ENCODE results near the gene GNB1L. TPM values are rescaled to one million over a fixed set of nuclear protein-coding genes. Genes with fewer than 3 reads are reported as not detected.

The GNB1L gene
- total and polyA plus RNA-seq, 2 experiments from 2014 or later = 3.5 to 5.5 TPM

DNA sequence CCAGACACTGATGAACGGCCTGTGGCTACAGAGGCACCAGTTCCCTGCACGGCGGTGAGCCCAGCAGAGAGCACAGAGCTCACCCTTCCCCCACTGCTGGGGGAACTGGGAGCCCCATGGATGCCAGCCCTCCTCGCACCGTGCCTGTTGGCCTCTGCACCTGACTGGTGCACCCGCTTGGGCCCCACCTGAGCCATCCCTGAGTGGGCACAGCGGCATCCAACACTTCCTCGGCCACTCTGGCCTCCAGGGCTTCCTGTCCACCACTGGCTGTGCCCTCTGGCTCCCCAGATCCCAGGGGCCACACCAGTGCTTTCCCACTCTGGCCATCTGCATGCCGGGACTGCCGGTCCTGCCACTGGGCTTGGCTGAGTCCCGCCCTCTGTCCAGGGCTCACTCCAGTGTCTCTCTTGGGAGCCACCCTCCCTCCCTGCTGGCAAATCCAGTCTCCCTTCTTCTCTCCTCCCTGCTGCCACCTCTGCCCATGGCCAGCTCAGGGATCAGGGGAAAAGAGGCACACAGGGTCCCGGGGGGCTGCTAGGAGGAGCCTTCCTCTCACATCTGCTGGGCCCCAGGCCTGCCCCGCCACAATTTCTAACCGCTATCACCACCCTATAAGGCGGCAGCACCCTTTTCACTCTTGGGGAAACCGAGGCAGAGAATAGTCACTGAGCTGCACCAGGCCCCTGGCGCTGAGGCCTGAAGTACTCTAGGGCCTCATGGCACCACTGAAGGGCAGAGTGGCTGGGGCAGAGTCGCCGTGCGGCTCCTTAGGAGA lies 33.0 kb downstream of the GNB1L start:
- no peaks in the 10 kb centered on the region for H3K36me3 ChIP-seq
- H3K4me3 ChIP-seq = no peak overlapping the region
- no peak for DNase-seq (ENCODE audit: low read depth in 1 of 2, low spot score in 1 of 2)
- no peaks in the 10 kb centered on the region for H3K4me1 ChIP-seq (ENCODE audit: low read depth)
- TF ChIP-seq, protein P1, sequence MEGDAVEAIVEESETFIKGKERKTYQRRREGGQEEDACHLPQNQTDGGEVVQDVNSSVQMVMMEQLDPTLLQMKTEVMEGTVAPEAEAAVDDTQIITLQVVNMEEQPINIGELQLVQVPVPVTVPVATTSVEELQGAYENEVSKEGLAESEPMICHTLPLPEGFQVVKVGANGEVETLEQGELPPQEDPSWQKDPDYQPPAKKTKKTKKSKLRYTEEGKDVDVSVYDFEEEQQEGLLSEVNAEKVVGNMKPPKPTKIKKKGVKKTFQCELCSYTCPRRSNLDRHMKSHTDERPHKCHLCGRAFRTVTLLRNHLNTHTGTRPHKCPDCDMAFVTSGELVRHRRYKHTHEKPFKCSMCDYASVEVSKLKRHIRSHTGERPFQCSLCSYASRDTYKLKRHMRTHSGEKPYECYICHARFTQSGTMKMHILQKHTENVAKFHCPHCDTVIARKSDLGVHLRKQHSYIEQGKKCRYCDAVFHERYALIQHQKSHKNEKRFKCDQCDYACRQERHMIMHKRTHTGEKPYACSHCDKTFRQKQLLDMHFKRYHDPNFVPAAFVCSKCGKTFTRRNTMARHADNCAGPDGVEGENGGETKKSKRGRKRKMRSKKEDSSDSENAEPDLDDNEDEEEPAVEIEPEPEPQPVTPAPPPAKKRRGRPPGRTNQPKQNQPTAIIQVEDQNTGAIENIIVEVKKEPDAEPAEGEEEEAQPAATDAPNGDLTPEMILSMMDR (IDR thresholded peaks at IDR 0.05; ENCODE audit: low read depth, low read length) = no peak
- no peaks in the 10 kb centered on the region for H3K27me3 ChIP-seq
- H3K27ac ChIP-seq = no peak overlapping the region
- no peaks in the 10 kb centered on the region for H3K9me3 ChIP-seq (ENCODE audit: low read depth)

DNA sequence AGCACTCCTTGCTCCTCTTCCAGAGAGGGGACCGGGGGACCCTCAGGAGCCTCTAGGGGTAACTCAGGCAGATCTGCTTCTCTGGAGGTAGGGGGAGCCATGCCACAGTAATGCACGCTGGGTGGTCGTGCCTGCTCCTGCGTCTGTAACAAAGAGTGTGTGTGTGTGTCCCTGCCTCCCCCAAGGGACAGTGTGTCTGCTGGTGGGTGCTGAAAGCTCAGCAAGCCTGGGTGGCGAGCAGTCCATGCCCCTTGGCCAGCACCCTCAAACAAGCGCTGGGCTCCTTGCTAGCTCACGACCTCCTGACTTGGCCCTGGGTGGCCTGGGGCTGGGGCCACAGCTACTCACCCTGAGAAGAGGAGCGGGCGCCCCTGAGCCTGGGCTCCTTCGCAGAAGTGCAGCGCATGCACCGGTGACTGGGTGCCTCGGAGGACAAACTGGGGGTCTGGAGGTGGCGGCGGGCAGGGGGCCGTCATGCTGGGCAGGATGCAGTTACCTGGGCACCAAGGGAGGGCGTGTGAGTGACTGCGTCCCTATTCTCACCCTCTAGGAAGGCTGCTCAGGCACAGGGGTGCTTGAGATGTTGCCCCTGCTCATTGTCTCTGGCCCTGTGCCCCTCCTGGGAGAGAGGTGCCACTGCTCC lies 33.7 kb downstream of the GNB1L start:
- no peaks in the 10 kb centered on the region for H3K4me1 ChIP-seq (ENCODE audit: low read depth)
- H3K27me3 ChIP-seq = no peaks in the 10 kb centered on the region
- TF ChIP-seq, protein P1 (IDR thresholded peaks at IDR 0.05; ENCODE audit: low read depth, low read length) = no peak
- H3K4me3 ChIP-seq = no peak overlapping the region
- DNase-seq (ENCODE audit: low read depth in 1 of 2, low spot score in 1 of 2) = no peak
- H3K36me3 ChIP-seq = no peaks in the 10 kb centered on the region
- no peak overlapping the region for H3K27ac ChIP-seq
- no peaks in the 10 kb centered on the region for H3K9me3 ChIP-seq (ENCODE audit: low read depth)

DNA sequence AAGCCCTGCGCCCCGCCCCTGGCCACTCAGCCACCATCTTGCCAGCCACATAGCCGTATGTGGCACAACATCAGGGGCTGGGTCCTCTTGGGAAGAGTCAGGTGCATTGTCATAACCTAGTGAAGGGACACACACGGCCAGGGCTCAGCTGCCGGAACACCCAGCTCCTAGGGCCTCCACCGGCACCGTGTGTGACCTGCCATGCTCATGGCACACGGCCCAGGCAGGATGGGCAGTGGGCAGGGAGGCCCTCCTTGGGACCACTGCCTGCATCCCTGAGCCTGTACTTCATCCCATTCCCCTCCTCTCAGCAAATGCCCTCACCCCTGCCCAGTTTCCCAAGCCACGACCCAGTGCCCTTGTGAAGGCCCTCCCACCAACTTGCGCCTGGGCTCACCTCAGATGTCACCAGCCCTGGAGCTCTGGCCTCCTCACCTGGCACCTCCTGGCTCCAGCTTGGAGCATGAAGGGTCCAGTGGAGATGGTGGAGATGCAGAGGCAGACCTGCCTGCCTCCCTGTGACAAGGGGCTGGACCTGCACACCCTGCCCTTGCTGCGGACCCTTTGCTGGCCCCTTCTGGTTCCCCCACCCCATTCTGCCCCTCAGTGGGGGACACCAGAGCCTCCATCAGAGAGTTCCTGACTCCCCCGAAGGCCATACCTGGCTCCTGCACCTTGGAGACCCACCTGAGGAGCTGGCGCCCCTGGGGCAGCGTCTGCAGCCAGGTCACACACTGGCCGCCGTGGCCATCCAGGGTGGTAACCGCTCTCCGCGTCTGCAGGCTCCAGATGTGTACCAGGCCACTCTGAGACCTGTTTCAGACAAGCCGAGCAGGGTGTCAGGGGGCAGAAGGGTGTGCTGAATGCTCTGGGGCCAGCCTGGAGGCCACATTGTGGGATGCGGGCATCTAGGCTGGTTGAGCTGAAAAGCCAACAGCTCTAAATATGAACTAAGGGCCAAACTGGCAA lies 34.5 kb downstream of the GNB1L start:
- DNase-seq (ENCODE audit: low read depth in 1 of 2, low spot score in 1 of 2) = no peak
- Histone ChIP-seq H3K9me3 (ENCODE audit: low read depth) (no peaks in the 10 kb centered on the region), H3K4me1 (ENCODE audit: low read depth) (no peaks in the 10 kb centered on the region), H3K36me3 (no peaks in the 10 kb centered on the region), H3K27me3 (no peaks in the 10 kb centered on the region), H3K27ac (no peak overlapping the region), H3K4me3 (no peak overlapping the region)
- TF ChIP-seq, protein P1 (IDR thresholded peaks at IDR 0.05; ENCODE audit: low read depth, low read length) = no peak

DNA sequence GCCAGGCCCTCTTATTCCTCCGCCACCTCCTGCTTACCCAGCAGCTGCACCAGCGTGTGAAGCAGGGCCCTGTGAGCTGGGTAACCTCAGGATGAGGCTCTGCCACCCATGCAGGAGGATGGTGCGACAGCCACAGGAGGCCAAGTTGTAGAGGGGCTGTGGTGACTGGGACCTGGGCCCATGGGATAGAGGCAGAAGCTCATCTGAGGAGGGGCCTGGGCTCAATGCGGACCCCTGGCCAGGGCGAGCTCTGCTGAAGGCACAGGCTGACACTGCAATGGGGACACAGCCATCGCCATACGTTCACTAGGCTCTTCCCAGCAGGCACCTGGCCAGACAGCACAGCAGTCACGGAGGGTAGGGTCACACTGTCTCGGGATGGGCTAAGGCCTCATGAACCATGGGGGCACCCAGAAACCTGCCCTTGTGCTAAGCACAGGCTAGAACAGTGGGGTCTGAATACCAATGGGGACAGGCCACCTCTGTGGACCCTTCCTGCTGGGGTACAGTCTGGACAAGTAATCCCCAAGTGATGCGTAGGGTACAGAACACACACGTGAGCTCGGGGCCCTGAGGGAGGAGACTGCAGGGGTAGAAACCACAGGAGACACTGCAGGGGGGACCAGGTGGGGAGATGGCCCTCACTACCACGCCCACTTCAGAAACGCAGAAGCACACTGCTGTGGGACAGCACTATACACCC lies 35.3 kb downstream of the GNB1L start:
- Histone ChIP-seq H3K36me3 (no peaks in the 10 kb centered on the region), H3K4me1 (ENCODE audit: low read depth) (no peaks in the 10 kb centered on the region), H3K27ac (no peak overlapping the region), H3K4me3 (no peak overlapping the region), H3K27me3 (no peaks in the 10 kb centered on the region), H3K9me3 (ENCODE audit: low read depth) (no peaks in the 10 kb centered on the region)
- TF ChIP-seq, protein P1 (IDR thresholded peaks at IDR 0.05; ENCODE audit: low read depth, low read length) = no peak
- DNase-seq (ENCODE audit: low read depth in 1 of 2, low spot score in 1 of 2) = no peak
